GM21360 (cell line): ENCODE results near the gene NTRK1.

Experiments used
- ATAC-seq: cut with Tn5 transposase; IDR thresholded peaks from one replicate; pipeline ENCODE4 v1.9.1; 2021; ENCODE audit warnings: mild to moderate bottlenecking, moderate library complexity; ENCODE audit not compliant: unreplicated experiment

Gene NTRK1

DNA sequence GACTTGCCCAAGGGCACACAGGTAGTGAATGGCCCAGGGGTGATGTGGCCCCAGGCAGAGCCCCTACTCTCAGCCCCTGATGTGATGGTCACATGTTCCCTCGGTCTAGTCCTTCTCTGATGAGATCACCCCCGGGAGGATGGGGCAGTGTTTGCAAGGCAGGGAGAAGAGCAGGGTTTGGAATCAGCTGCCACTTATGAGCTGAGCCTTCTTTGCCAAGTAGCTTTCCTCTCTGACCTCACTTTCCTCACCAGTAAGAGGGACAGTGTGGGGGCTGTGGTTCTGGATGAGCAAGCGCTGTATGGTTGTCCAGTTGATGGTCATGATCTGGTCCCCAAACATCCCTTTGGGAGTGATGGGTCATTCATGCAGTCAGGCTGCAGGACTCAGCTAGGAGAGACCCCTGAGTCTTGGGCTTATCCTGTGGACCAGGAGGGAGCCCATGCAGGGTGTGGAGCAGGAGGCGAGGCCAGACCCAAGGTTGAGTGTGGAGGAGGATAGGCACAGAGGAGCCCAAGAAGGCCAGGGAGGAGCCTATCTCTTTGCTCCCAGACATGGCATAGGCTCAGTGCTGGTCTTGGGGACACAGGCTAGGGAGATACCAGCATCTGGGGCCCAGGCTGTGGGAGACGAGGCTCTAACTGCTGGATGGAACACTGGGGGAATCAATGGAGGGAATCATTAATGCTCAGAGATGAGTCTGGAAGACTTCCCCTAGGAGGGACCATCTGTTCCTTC lies 16.9 kb downstream of the NTRK1 start:
- ATAC-seq = no peak

- no peak for ATAC-seq
These were observed 19.2 kb downstream of the NTRK1 start for GRCh38 chr1:156879876-156880275.

- ATAC-seq = no peak
These were observed 19.8 kb downstream of the NTRK1 start for GRCh38 chr1:156880473-156880872.

DNA sequence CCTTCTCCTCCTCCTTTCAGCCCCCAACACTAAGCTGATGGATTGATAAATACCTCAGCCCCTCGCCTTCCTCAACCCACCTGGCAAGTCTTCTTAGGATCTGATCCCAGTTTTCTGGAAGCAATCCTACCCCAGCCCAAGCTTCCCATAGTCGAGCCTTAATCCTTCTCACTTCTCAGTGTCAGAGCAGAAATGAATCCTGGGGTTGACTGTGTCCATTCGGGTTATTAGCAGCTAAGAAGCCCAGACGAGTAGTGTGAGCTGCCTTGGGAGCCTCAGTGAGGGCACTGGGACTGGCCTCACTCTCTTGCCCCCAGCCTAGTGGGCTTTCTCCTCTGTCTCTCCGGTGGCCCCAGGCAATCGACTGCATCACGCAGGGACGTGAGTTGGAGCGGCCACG lies 20.4 kb downstream of the NTRK1 start:
- no peak for ATAC-seq

- ATAC-seq = no peak
These were observed 21.0 kb downstream of the NTRK1 start for GRCh38 chr1:156881663-156882062.

DNA sequence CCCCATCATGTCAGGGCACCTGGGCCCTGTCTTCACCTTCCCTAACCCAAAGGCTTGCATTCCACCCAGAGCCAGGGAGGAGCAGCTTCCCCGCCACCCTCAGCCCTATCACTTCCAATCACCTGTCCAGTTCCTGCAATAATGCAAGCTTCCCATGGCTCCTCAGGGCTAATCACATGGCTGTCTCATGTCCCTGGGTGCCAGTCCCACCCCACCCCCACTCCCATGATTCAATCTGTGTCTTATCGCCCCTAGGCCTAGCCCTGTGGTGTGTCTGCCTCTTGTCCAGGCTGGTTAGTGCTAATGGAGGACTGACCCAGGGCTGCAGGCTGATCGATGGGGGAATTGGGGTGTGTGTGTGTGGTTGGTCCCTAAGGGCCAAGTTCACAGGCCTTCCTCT lies 21.9 kb downstream of the NTRK1 start:
- no peak for ATAC-seq

- no peak for ATAC-seq
These were observed 23.3 kb downstream of the NTRK1 start for GRCh38 chr1:156883919-156884318.

DNA sequence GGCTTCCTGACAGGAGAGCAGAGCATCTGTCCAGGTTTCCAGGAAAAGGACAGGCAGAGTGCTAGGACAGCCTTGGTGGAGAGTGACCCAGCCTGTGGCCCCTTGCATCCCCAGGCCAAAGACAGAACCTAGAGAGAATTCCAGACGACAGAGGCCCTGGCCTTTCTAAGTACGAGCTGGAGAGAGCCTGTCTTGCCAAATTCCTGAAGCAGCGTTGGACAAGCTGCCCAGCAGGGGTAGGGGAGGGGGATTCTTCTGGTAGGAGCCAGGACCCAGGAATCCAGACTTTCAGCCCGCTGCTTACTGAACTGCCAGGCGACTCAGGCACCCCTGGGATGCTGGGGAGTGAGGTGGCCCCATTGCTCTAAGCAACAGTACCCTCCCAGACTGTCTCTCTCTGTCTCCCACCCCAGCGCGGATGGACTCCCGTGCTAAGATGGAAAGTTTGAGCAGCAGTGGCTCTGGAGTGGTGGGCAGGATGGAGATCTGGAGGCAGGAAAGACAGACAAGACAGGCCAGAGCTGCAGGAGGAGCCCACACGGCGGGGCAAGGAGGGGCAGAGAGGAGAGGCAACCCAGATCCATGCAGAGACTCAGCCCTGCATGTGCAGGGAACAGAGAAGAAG lies 24.0 kb downstream of the NTRK1 start:
- no peak for ATAC-seq

DNA sequence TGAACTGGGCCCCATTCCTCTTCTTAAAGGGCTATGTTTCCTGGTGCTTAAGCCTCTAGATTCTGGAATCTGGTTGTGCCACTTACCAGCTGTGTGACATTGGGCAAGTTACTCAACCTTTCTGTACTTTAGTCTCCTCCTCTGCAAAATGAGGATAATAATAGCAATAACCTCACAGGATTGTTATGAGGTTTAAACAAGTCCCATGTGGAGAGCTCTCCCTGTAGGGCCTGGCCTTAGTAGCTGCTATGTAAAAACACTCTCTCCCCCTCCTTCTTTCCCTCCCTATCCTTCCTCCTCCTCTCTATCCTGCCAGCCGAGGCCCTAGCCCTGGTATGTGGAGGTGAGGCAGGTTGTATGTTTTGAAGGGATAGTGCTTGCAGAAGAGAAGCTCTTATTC lies 24.6 kb downstream of the NTRK1 start:
- ATAC-seq = no peak

GRCh38 chr1:156885880-156886355 lies 25.3 kb downstream of the NTRK1 start:
- no peak for ATAC-seq

GRCh38 chr1:156886583-156887281 lies 26.1 kb downstream of the NTRK1 start:
- no peak for ATAC-seq

DNA sequence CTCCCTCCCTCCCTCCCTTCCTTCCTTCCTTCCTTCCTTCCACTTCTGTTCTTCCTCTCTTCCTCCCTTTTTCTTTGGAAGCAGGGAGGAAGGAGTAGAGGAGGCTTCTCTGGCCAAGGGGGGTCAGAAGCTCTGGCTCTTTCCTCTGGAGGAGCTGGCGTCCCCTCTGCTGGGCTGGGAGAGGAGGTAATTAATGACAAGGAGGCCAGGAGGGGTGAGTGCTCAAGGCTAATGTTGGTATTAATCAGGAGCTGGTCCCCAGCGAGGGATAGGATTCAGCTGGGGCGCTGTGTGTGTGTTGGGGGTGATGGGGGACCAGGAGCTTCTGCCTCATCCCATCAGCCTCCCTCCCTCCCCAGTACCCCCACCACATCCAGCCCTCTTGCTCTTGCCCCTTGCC lies 26.7 kb downstream of the NTRK1 start:
- ATAC-seq = no peak

- no peak for ATAC-seq
These were observed 27.1 kb downstream of the NTRK1 start for GRCh38 chr1:156887734-156888133.

DNA sequence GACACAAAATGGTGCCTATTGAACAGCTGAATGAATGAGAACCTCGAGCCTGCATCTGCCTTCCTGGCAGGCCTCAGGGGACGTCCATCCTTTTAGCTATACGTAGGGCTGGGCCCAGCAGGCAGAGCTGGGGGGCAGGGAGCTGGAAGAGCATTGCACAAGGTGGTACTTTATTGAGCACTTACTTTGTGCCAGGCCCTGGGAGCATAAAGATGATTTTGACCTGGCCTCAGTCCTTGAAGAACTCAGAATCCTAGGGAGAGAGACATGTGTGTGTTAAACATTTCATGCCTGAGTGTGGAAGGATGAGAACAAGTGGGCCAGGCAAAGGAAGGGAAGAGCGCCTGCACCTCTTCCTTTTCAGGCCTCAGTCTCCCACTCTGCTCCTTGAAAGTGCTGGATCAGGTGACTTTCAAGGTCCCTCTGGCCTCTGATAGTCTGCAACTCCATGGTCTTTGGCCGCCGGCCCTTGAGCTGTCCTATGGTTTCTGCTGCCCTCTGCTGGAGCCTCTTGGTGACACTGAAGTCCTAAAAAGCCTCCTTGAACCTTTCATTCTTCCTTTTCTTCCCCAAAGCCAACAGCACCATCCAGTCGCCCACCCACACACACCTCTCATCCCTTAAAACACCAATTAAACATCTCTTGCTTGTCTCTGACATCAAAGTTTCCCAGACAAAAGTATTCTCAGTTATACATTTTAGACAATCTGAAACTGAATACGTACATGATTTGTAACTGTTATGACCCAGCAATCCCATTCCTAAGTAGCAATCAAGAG lies 29.3 kb downstream of the NTRK1 start:
- ATAC-seq = no peak

DNA sequence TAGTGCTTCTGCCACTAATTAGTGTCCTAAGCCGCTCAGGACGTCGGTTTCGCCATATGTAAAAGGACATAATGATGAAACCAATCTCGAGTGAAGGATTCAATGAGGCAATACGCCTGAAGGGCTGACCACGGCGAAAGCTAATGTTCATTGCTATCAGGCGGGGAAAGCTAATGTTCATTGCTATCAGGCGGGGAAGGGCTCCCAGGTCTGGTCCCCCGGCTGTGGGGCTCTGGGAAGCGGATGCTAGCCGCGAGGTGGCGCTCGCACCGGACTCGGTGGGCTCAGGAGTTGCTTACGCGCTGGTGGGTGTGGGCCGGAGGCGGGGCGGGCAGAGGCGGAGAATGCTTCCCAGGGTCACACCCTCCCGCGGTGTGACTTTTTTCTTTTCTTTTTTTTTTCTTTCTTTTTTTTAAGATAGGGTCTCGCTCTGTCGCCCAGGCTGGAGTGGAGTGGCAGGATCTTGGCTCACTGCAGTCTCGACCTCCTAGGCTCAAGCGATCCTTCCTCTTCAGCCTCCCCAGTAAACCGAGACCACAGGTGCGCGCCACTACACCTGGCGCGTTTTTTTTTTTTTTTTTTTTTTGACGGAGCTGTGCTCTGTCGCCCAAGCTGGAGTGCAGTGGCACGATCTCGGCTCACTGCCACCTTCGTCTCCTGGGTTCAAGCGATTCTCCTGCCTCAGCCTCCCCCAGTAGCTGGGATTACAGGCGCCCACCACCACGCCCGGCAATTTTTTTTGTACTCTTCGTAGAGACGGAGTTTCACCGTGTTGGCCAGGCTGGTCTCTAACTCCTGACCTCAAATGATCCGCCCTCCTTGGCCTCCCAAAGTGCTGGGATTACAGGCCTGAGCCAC lies 31.8 kb downstream of the NTRK1 start:
- no peak for ATAC-seq

GRCh38 chr1:156893048-156893953 lies 32.6 kb downstream of the NTRK1 start, which contains the start of gene PEAR1:
Gene PEAR1 (plus strand): TSS chr1:156893718. CDS start chr1:156903927, 10,209 bp downstream.
- ATAC-seq = no peak

DNA sequence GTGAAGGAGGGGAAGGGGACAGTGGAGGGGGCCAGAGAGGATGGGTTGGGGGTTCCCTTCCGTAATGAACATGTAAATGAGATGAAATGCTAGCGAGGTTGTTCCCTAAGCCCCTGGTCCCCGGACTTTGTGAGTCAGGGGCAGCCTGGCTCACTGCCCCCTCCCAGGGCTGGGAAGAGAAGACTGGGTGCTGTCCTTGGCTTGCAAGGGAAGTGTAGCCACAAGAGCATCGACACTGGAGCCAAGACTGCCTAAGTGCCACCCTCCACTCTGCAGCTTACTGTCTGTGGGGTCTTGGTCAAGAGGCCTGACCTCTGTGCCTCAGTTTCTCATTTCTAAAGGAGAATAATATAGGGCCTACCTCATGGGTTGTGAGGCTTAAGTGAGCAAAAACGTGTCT lies 33.3 kb downstream of the NTRK1 start:
- ATAC-seq = no peak

GRCh38 chr1:156894711-156895454 lies 34.2 kb downstream of the NTRK1 start:
- ATAC-seq = no peak

GRCh38 chr1:156895455-156895812 lies 34.8 kb downstream of the NTRK1 start:
- no peak for ATAC-seq
